NOMO-1 treated with dmso at 0.1 percent for 144 hours (cell line): ENCODE results near the gene ATP23.

Source experiments
- DNase-seq: peaks from one replicate; lab custom pipeline; 2025; ENCODE audit not compliant: unreplicated experiment; lab: John Stamatoyannopoulos, UW

ATP23 gene

GRCh38 chr12:57908511-57908910 is 32.9 kb upstream of the ATP23 start:
- DNase-seq, result no peak

GRCh38 chr12:57909056-57909455 is 32.3 kb upstream of the ATP23 start:
- no peak for DNase-seq

GRCh38 chr12:57909611-57910010 is 31.8 kb upstream of the ATP23 start:
- DNase-seq, result no peak

- DNase-seq, result no peak
Observed at GRCh38 chr12:57918147-57918546, 23.2 kb upstream of the ATP23 start.

GRCh38 chr12:57927086-57927485 is 14.3 kb upstream of the ATP23 start:
- no peak for DNase-seq

GRCh38 chr12:57929092-57929830 is 12.1 kb upstream of the ATP23 start:
- no peak for DNase-seq

GRCh38 chr12:57934819-57935218 is 6.5 kb upstream of the ATP23 start:
- no peak for DNase-seq

GRCh38 chr12:57935331-57935730 is 6.0 kb upstream of the ATP23 start:
- DNase-seq, result no peak

GRCh38 chr12:57935839-57936512 is 5.4 kb upstream of the ATP23 start:
- peak; percentile 92 for DNase-seq

GRCh38 chr12:57936513-57936883 is 4.9 kb upstream of the ATP23 start:
- no peak for DNase-seq

- DNase-seq, result peak; percentile 52
Observed at GRCh38 chr12:57939291-57939690, 2.1 kb upstream of the ATP23 start.

- no peak for DNase-seq
Observed at GRCh38 chr12:57940052-57940914, 1.1 kb upstream of the ATP23 start.

GRCh38 chr12:57940915-57941164 is 527 bp upstream of the ATP23 start:
- no peak for DNase-seq

- no peak for DNase-seq
Observed at GRCh38 chr12:57943438-57944080, 2.2 kb downstream of the ATP23 start.

GRCh38 chr12:57944313-57945023 is 3.1 kb downstream of the ATP23 start:
- no peak for DNase-seq

GRCh38 chr12:57952766-57953165 is 11.4 kb downstream of the ATP23 start:
- DNase-seq, result no peak

GRCh38 chr12:57954768-57955167 is 13.4 kb downstream of the ATP23 start:
- DNase-seq, result no peak

- DNase-seq, result no peak
Observed at GRCh38 chr12:57958061-57958657, 16.8 kb downstream of the ATP23 start.

GRCh38 chr12:57964421-57964820 is 23.1 kb downstream of the ATP23 start:
- DNase-seq, result no peak

- DNase-seq, result no peak
Observed at GRCh38 chr12:57965766-57966165, 24.4 kb downstream of the ATP23 start.

- no peak for DNase-seq
Observed at GRCh38 chr12:57966536-57966935, 25.2 kb downstream of the ATP23 start.
